ENCODE measurements around the gene SH3BP1.
A peak's percentile ranks its signal among the peaks of the same experiment; 100 is the strongest.
"Not testable (repeated sequence)": the region's sequence is repeated elsewhere in the genome, so short reads cannot be mapped to it uniquely, and the experiment has no call there.

Gene SH3BP1

GRCh38 chr22:37679670-37680069, 40.2 kb downstream of the SH3BP1 start:
- no peak for DNase-seq (ENCODE audit: low read depth in 2 of 2)

- no peak for DNase-seq (ENCODE audit: low read depth in 2 of 2)
Observed at GRCh38 chr22:37680191-37680851, 40.9 kb downstream of the SH3BP1 start.

- no peak for DNase-seq (ENCODE audit: low read depth in 2 of 2)
Observed at GRCh38 chr22:37681001-37681424, 41.5 kb downstream of the SH3BP1 start.

- DNase-seq (ENCODE audit: low read depth in 2 of 2), result peak; percentile 57
Observed at GRCh38 chr22:37681556-37682049, 42.1 kb downstream of the SH3BP1 start.

GRCh38 chr22:37684803-37685615, 45.5 kb downstream of the SH3BP1 start:
- no peak for DNase-seq (ENCODE audit: low read depth in 2 of 2)

- peak; percentile 64 for DNase-seq (ENCODE audit: low read depth in 2 of 2)
Observed at GRCh38 chr22:37686002-37686982, 46.8 kb downstream of the SH3BP1 start, which contains the start of gene NOL12. Gene NOL12 (plus strand): TSS chr22:37686343. CDS start chr22:37686393, 50 bp downstream.

GRCh38 chr22:37690407-37690806, 50.9 kb downstream of the SH3BP1 start:
- DNase-seq (ENCODE audit: low read depth in 2 of 2), result no peak

- no peak for DNase-seq (ENCODE audit: low read depth in 2 of 2)
Observed at GRCh38 chr22:37690901-37691504, 51.5 kb downstream of the SH3BP1 start.

- no peak for DNase-seq (ENCODE audit: low read depth in 2 of 2)
Observed at GRCh38 chr22:37692627-37693285, 53.3 kb downstream of the SH3BP1 start.

GRCh38 chr22:37694131-37694530, 54.7 kb downstream of the SH3BP1 start:
- not testable (repeated sequence) for DNase-seq (ENCODE audit: low read depth in 2 of 2)

- not testable (repeated sequence) for DNase-seq (ENCODE audit: low read depth in 2 of 2)
Observed at GRCh38 chr22:37696260-37696656, 56.8 kb downstream of the SH3BP1 start.

GRCh38 chr22:37696657-37697537, 57.4 kb downstream of the SH3BP1 start, which contains the start of gene TRIOBP:
Gene TRIOBP (plus strand): TSS chr22:37697048. CDS start chr22:37701366, 4,318 bp downstream.
- DNase-seq (ENCODE audit: low read depth in 2 of 2), result peak; percentile 60 to 80

- DNase-seq (ENCODE audit: low read depth in 2 of 2), result no peak
Observed at GRCh38 chr22:37697538-37697835, 58.0 kb downstream of the SH3BP1 start.

- no peak for DNase-seq (ENCODE audit: low read depth in 2 of 2)
Observed at GRCh38 chr22:37701141-37701786, 61.8 kb downstream of the SH3BP1 start.

- DNase-seq (ENCODE audit: low read depth in 2 of 2), result no peak
Observed at GRCh38 chr22:37703906-37704305, 64.4 kb downstream of the SH3BP1 start.

- DNase-seq (ENCODE audit: low read depth in 2 of 2), result no peak
Observed at GRCh38 chr22:37704645-37705044, 65.2 kb downstream of the SH3BP1 start.

GRCh38 chr22:37705205-37705604, 65.7 kb downstream of the SH3BP1 start:
- no peak for DNase-seq (ENCODE audit: low read depth in 2 of 2)
